Measurements from ENCODE around the gene TMEM132A.

Gene TMEM132A

GRCh38 chr11:60915248-60915914 is 8.9 kb upstream of the TMEM132A start:
- TF ChIP-seq, protein P1, sequence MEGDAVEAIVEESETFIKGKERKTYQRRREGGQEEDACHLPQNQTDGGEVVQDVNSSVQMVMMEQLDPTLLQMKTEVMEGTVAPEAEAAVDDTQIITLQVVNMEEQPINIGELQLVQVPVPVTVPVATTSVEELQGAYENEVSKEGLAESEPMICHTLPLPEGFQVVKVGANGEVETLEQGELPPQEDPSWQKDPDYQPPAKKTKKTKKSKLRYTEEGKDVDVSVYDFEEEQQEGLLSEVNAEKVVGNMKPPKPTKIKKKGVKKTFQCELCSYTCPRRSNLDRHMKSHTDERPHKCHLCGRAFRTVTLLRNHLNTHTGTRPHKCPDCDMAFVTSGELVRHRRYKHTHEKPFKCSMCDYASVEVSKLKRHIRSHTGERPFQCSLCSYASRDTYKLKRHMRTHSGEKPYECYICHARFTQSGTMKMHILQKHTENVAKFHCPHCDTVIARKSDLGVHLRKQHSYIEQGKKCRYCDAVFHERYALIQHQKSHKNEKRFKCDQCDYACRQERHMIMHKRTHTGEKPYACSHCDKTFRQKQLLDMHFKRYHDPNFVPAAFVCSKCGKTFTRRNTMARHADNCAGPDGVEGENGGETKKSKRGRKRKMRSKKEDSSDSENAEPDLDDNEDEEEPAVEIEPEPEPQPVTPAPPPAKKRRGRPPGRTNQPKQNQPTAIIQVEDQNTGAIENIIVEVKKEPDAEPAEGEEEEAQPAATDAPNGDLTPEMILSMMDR (IDR thresholded peaks at IDR 0.05), result peak; percentile 49; the same call in 1 of the 2 replicates

GRCh38 chr11:60916669-60917206 is 7.5 kb upstream of the TMEM132A start:
- TF ChIP-seq, protein P1 (IDR thresholded peaks at IDR 0.05), result no peak

- TF ChIP-seq, protein P1 (IDR thresholded peaks at IDR 0.05), result no peak
Observed at GRCh38 chr11:60917267-60917666, 7.0 kb upstream of the TMEM132A start.

GRCh38 chr11:60918251-60918938 is 5.9 kb upstream of the TMEM132A start:
- TF ChIP-seq, protein P1 (IDR thresholded peaks at IDR 0.05), result no peak

GRCh38 chr11:60918939-60919265 is 5.4 kb upstream of the TMEM132A start:
- TF ChIP-seq, protein P1 (IDR thresholded peaks at IDR 0.05), result no peak

DNA sequence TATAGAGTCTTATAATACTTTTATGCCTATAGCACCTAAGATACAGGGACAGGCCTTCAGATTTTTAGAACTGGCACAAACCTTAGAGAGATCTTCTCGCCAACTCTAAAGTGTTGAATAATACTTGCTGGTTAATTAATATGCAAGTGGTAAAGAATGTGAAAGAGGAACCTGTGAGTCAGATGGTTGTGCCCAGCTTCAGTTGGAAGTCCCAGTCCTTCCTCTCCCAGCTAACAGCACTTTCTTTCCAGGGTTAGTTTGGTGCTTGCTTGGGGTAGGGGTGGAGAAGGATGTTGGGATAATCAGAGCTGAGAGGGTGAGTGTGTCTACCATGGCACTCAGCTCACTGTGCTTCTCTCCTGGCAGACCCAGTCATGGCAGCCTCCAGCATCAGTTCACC is 4.9 kb upstream of the TMEM132A start:
- TF ChIP-seq, protein P1 (IDR thresholded peaks at IDR 0.05), result no peak

- TF ChIP-seq, protein P1 (IDR thresholded peaks at IDR 0.05), result no peak
Observed at GRCh38 chr11:60919956-60920355, 4.3 kb upstream of the TMEM132A start.
